ENCODE data around the gene WWOX. TPM values are rescaled to one million over a fixed set of nuclear protein-coding genes. Genes with fewer than 3 reads are reported as not detected.

Gene WWOX
- total RNA-seq, 1 experiment from 2014 or later = 35.6 TPM

- no peaks in the 10 kb centered on the region for H3K36me3 ChIP-seq (ENCODE audit: low read depth)
- H3K79me2 ChIP-seq (ENCODE audit: low read depth) = peaks cover 9% of the 10 kb centered on the region
- H3K9me3 ChIP-seq (ENCODE audit: insufficient read depth, low read depth) = no peaks in the 10 kb centered on the region; the same call in 1 of the 2 replicates
- peaks cover 11% of the 10 kb centered on the region for H3K4me1 ChIP-seq (replicated peaks; ENCODE audit: insufficient read depth)
- ChIA-PET POLR2A (ENCODE audit: unreplicated experiment) (no interaction called here), CTCF (no interaction called here)
- peaks cover 28% of the 10 kb centered on the region for H3K27me3 ChIP-seq (ENCODE audit: insufficient read depth, low read depth)
- BruUV-seq (replicated peaks) = no TSS peak
- no peak overlapping the region for H3K27ac ChIP-seq
- H4K20me1 ChIP-seq (ENCODE audit: insufficient read depth) = no peaks in the 10 kb centered on the region
- no peak overlapping the region for H3K4me2 ChIP-seq
- no peaks in the 10 kb centered on the region for H3F3A ChIP-seq (ENCODE audit: insufficient read depth, low read depth)
- intact Hi-C loops (cut with micrococcal nuclease; ENCODE audit: unreplicated experiment) = loop anchor here (10.0 kb wide), 1 partner anchor 423 kb away; no protein-coding TSS in a partner anchor
- H2AFZ ChIP-seq = no peak overlapping the region
- no peak for DNase-seq
- H3K4me3 ChIP-seq = no peak overlapping the region
- TF ChIP-seq CTCF (conservative IDR thresholded peaks at IDR 0.05) (no peak), EZH2 (IDR thresholded peaks at IDR 0.05; ENCODE audit: low read depth) (no peak)
- no peaks in the 10 kb centered on the region for H3K9me2 ChIP-seq (ENCODE audit: insufficient read depth)
Observed at GRCh38 chr16:78097548-78097947, 1.9 kb upstream of the WWOX start.

GRCh38 chr16:78098087-78098486 lies 1.4 kb upstream of the WWOX start:
- Histone ChIP-seq H3K36me3 (ENCODE audit: low read depth) (no peaks in the 10 kb centered on the region), H3K27me3 (ENCODE audit: insufficient read depth, low read depth) (peaks cover 23% of the 10 kb centered on the region), H3K27ac (no peak overlapping the region), H4K20me1 (ENCODE audit: insufficient read depth) (no peaks in the 10 kb centered on the region), H2AFZ (no peak overlapping the region), H3K4me2 (no peak overlapping the region), H3F3A (ENCODE audit: insufficient read depth, low read depth) (no peaks in the 10 kb centered on the region), H3K9me2 (ENCODE audit: insufficient read depth) (no peaks in the 10 kb centered on the region), H3K9me3 (ENCODE audit: insufficient read depth, low read depth) (no peaks in the 10 kb centered on the region; the same call in 1 of the 2 replicates), H3K79me2 (ENCODE audit: low read depth) (peaks cover 9% of the 10 kb centered on the region), H3K4me1 (replicated peaks; ENCODE audit: insufficient read depth) (peaks cover 11% of the 10 kb centered on the region), H3K4me3 (no peak overlapping the region)
- CTCF ChIA-PET = no interaction called here
- no peak for DNase-seq
- no TSS peak for BruUV-seq (replicated peaks)
- POLR2A ChIA-PET (ENCODE audit: unreplicated experiment) = no interaction called here
- intact Hi-C loops (cut with micrococcal nuclease; ENCODE audit: unreplicated experiment) = loop anchor here (10.0 kb wide), 1 partner anchor 423 kb away; no protein-coding TSS in a partner anchor
- TF ChIP-seq EZH2 (IDR thresholded peaks at IDR 0.05; ENCODE audit: low read depth) (no peak), CTCF (conservative IDR thresholded peaks at IDR 0.05) (no peak)

GRCh38 chr16:78098595-78099270 lies 721 bp upstream of the WWOX start:
- no peaks in the 10 kb centered on the region; the same call in 1 of the 2 replicates for H3K9me3 ChIP-seq (ENCODE audit: insufficient read depth, low read depth)
- DNase-seq = no peak
- ChIA-PET CTCF (no interaction called here), POLR2A (ENCODE audit: unreplicated experiment) (no interaction called here)
- no peaks in the 10 kb centered on the region for H3F3A ChIP-seq (ENCODE audit: insufficient read depth, low read depth)
- TF ChIP-seq EZH2 (IDR thresholded peaks at IDR 0.05; ENCODE audit: low read depth) = no peak
- no peak for TF ChIP-seq CTCF (conservative IDR thresholded peaks at IDR 0.05)
- H2AFZ ChIP-seq = peak overlapping the region; percentile 100
- H3K79me2 ChIP-seq (ENCODE audit: low read depth) = peaks cover 9% of the 10 kb centered on the region
- BruUV-seq (replicated peaks) = no TSS peak
- H3K4me1 ChIP-seq (replicated peaks; ENCODE audit: insufficient read depth) = peaks cover 11% of the 10 kb centered on the region
- intact Hi-C loops (cut with micrococcal nuclease; ENCODE audit: unreplicated experiment) = loop anchor here (1.0 to 10.0 kb wide), 2 partner anchors 424 to 862 kb away; no protein-coding TSS in a partner anchor
- no peaks in the 10 kb centered on the region for H3K9me2 ChIP-seq (ENCODE audit: insufficient read depth)
- H3K36me3 ChIP-seq (ENCODE audit: low read depth) = no peaks in the 10 kb centered on the region
- peak overlapping the region; percentile 75 for H3K4me2 ChIP-seq
- H3K27me3 ChIP-seq (ENCODE audit: insufficient read depth, low read depth) = peaks cover 16% of the 10 kb centered on the region
- peak overlapping the region; percentile 72; the same call in 1 of the 2 replicates for H3K27ac ChIP-seq
- H3K4me3 ChIP-seq = peak overlapping the region; percentile 83; the same call in 1 of the 2 replicates
- H4K20me1 ChIP-seq (ENCODE audit: insufficient read depth) = no peaks in the 10 kb centered on the region

Measured in PC-9 (cell line).